Ovary (tissue), 3 donors: Measurements from ENCODE around the gene HSD3B2.

Experiments used
- CTCF ChIP-seq, 3 donors: fragments of 450-650 bp in 2 of 3; fragments of 200-600 bp in 1 of 3; IDR thresholded peaks; one replicate each; pipeline versions ENCODE4 v1.5.1 to v1.8.0; 2016 to 2022; ENCODE audit warnings: antibody characterized with exemption in 3 of 3, mild to moderate bottlenecking in 1 of 3
- POLR2A ChIP-seq: fragments of 450-650 bp; IDR thresholded peaks from one replicate; pipeline ENCODE4 v1.6.1; 2017; ENCODE audit warnings: antibody characterized with exemption, mild to moderate bottlenecking, moderate library complexity
- donor health status: DM: no; HTN: no; CAD: no.

DNA sequence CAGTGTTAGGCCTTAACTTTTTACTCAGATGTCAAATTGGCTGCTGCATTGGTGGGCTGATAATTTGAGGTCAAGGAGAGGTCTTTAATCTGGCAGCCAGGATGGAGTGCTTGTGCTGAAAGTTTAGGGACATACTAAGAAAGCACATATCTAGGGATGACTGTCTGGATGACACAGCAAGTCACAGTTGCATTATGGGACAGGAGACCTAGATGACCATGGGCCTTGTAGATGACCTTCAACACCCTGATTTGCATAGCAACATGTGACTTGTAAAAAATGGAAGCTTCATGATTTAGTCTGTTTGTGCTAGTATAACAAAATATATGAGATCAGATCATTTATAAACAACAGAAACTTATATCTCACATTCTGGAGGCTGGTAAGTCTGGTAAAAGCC, 18.0 kb upstream of the HSD3B2 start:
- TF ChIP-seq CTCF (IDR thresholded peaks at IDR 0.05) (no peak), POLR2A (no peak)
